DMS79 treated with DMSO at 0.1 percent for 48 hours (cell line): ENCODE results near the gene STX8.

Source experiments
- DNase-seq: peaks from one replicate; lab custom pipeline; 2025; lab: John Stamatoyannopoulos, UW

STX8 gene

DNA sequence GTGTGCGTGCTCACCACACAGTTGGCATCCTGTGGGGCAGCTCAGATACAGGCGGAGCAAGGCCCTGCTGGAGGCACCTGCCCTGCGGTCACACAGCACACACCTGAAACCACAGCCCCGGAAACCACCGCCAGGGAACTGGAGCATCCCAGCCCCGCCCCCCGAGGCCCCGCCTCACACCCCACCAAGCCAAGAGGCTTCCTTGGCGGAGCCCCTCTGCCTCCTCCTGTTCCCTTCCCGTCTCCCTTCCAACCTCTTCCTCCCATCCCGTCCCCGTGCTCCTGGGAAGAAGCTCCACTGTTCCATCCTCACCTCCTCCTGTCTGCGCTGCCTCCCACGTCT, 348.9 kb downstream of the STX8 start:
- no peak for DNase-seq

DNA sequence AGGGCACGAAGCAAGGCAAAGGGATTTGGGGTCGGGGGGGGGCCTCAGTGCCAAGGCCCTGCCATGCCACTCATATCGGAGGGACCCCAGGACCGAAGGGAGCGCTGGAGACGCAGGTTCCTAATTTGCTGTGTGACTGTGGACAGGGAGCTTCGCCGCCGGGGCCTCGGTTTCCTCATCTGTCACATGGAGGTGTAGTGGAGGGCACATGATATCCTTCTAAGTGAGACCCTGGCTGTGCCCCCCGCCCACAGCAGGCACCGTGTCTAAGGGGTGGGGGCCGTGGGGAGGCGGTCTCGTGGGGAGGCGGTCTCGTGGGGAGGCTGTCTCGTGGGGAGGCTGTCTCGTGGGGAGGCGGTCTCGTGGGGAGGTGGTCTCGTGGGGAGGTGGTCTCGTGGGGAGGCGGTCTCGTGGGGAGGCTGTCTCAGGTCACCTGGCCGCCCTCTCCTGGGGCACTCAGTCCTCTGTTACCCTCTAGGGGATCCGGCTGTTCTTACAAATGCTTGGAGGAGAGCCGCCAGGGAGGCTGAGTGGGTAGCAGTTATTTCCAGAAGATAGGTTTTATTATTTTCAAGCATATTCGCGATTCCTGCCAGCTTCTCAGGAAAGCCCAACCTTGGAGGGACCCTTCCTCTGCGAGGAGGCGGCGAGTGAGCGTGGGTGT, 349.4 kb downstream of the STX8 start:
- DNase-seq: no peak

DNA sequence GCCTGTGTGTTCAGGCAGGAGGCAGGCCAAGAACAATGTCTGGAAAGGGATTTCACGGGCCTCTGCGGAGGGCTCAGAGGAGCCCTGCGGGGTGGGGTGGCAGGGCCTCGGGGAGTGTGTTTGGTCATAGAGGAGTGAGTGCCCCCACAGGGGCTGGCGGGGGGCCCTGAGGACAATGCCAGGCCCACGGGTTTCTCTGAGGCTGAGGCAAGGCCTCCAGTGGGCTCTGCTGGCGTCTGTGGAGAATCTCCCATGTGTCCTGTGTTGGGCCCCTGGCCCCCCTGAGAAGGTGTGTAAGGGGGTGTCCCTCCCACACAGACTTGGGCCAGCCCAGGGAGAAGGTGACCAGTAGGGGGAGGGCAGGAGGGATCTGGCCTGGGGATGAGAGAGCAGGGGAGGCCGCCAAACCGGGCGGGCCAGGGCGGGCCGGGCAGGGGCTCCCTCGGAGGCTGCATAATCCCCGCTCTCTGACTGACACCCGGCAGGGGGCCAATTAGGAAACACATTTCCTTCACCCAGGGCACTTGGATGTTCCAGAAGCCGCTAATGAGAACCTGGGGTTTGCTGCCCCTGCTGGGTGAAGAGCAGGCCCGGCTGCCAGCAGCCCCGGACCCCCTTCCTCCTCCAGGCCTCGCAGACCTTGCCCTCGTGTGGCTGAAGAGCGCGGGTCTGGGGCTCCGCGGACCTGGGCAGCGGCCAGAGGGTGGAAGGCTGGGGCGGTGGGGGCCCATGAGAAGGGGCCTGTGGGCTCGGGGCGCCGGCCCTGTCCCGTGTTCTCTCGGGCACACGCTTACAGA, 350.1 kb downstream of the STX8 start:
- no peak for DNase-seq

- DNase-seq: no peak
Observed at GRCh38 chr17:9224485-9224884, 351.1 kb downstream of the STX8 start.

DNA sequence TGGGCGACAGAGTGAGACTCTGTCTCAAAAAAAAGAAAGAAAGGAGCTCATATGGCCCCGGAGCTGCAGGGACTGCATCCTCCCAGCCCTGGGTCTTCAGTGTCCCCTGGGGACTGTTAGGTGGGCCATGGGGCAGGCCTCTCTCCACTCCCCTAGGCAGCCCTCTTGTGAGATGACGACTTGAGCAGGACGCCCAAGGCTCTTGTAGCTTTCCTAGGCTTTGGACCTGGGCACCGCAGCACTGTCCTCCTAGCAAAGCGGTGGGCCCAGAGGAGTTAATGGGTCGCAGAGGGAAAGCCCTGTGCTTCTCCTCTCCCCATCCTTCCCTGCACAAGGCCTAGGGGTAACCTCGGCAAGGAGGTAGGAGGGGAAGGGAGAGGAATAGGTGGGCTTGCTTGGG, 352.1 kb downstream of the STX8 start:
- DNase-seq: no peak

DNA sequence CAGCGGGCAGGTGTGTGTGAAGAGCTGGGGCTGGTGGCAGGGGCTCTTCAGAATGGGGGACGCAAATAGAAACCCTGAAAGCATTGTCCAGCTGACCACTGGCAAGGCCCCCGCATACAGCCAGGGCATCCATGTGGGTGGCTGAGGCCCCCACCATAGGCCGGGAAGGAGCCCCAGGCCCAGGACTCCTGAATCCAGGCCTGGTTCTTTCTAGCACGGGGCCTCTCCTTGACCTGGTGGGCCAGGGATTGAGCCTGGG, 353.8 kb downstream of the STX8 start:
- DNase-seq: no peak

DNA sequence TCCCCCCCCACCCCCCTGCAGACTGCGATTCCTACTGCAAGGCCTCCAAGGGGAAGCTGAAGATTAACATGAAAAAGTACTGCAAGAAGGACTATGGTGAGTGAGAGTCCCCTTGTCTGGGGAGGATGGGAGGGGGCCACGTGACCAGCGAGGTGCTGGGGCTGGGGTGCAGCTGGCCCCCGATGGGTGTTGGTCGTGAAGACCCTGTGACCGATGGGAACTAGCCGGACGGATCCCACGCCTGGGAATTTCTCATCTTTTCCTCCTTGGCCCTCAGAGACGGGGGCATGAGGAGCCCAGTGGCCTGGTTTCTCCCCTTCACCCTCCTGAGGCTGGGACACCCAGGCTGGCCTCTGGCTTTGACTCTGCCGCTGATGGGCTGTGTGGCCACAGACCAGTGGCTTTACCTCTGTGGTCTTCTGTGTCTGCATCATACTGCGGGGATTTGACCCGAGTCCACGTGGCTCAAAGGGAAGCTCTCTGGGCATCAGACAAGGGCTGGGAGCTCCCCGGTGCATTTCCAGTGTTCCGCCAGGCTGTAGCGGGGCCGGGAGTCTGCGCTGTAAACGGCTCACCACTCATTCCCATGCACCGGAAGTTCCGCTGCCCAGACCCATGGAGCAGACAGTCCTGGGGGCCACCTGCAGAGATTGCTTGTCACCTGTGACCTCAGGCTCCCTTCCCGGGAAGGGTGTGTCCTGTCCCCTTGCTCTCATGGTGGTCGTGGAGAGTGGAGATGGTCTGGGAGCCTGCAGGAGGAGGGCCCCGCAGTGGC, 354.3 kb downstream of the STX8 start:
- no peak for DNase-seq

GRCh38 chr17:9220398-9221146, 355.0 kb downstream of the STX8 start:
- DNase-seq: no peak

GRCh38 chr17:9219631-9220397, 355.8 kb downstream of the STX8 start:
- no peak for DNase-seq

- no peak for DNase-seq
Observed at GRCh38 chr17:9218911-9219310, 356.7 kb downstream of the STX8 start.

DNA sequence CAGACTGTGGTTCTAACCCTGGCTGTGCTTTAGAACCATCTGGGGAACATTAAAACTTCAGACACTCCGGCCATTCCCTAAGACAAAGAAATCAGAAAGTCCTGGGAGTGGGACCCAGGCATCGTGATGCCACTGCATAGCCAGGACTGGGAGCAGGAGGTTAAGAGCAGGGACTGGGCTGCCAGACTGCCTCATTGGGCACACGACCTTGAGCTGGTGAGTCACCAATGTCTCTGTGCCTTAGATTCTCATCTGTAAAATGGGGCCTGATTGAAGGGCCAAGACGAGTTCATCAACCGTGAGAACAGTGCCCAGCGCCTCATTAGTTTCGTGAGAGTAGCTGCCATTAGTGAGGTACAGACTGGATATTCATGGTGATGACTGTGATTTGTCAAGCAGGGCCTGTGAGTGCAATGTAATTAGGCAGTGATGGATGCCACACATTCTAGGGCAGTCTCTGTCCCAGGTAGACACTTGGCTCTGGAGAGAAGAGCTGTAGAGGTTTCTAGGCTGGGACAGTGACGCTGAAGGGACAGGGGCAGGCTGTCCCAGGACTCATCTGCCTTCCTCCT, 357.5 kb downstream of the STX8 start:
- no peak for DNase-seq

DNA sequence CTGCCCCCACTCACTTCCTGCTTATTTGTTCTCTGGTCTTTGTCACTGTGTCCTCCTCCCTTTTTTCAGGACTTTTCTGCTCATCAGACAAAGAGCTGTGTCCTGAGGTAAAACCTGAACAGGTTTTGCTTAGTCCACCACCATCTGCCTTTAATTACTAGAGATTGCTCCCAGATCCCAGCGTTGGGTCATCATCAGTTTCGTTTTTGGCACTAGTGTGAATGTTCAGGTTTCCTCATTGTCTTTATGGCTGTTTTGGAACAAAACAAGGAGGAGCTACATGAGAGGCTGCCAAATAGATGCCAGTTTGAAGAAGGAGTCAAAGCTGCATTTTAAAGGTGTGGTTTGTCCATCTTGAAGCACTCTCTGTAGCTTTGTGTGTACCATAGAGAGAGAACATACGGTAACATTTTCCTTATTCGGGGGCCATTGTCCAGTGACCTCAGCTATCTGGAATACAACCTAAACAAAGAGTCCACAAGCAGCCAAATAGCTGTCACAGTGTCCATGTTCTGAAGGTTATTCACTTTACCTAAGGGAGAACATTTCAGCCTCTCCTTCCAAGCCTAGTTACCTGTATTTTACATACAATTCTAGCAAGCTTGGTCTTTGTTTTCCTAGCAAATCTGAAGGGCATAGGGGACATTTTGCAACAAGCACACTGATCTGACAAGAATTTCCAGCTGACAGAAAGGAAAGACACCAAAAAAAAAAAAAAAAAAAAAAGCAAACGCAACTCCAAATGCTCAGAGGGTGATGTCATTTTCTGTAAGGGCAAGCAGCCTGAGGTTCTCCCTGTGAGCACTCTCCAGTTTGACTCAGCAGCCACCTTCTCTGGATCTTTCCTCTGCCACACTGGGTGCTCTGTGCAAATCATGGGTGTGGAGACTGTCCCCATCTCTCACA, 358.2 kb downstream of the STX8 start:
- DNase-seq: no peak

DNA sequence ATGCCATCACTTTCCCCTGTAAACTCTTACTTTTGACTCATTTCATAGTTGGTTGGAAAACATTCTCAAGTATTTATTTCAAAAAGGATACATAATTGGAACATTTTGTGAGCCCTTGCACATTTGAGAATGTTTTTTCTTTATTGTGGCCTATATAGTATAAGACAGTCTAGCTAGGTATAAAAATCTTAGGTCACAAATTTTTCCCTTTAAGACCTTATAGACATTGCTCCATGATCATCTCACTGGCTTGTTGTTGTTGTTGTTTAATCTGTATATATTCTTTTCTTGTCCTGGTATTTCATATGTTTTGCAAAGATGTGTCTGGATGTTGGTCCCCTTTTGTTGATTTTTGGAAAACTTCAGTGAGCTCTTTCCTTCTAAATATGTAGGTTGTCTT, 360.2 kb downstream of the STX8 start:
- no peak for DNase-seq

DNA sequence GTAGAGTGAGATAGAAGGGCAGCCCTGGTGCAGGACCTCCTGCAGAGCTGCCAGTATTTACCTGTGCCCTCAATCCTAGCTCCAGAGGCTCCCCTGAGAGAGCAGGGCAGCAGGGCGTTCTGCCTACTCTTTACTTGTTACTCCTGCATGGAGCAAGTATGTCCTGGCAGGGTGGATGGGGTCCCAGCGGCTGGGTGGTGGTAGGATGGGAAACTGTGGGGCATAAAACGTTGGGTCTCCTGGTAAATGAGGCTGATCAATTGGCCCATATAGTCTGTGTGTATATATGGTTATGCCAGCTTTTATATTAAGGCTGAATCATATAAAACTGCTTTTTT, 362.3 kb downstream of the STX8 start:
- no peak for DNase-seq

- no peak for DNase-seq
Observed at GRCh38 chr17:9212376-9213302, 363.0 kb downstream of the STX8 start.

DNA sequence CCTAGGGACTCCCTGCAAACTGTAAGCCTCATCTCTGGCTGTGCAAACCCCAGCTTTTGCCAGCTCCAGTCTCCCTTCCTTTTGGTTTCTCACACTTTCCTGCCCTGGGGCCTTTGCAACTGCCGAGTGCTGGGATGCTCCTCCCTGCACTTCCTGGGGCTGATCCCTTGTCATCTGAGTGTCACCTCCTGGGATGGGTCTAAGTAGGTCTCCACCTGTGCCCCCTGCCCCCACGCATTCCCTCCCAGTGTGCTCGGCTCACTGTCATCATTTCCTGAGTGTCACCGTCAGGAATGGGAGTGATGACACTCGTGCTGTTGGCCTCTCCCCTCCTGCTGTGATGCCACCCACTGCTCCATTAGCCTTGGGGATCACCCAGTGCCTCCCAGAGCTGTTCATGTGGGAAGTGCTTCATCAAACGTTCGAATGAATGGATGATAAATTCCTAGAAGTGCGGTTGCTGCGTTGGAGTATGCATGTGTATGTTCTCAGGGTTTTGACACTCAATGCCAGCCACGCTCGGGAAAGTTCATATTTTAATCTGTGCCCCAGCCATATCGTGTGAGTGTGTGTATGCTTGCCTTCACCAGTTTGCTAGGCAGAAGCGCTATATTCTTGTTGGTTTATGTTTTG, 364.4 kb downstream of the STX8 start:
- DNase-seq: no peak

- DNase-seq: no peak
Observed at GRCh38 chr17:9209781-9210370, 365.7 kb downstream of the STX8 start.

DNA sequence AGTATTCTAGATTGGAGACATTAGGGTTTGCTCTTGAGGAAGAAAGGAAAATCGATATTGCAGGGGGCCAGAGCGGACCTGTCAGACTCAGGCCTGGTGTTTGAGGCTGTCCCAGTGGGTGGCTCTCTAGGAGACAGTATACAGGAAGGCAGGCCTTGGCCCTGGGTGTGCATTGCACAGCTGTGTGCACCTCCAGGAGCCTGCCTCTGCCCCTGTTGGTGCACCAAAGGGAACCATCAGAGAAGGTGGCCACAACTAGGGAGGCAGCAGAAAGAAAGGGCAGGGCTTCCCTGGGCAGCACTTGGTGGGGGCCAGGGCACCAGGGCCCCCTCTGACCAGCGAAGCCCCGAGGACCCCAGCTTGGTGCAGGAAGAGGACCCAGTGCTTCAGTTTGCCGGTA, 366.3 kb downstream of the STX8 start:
- no peak for DNase-seq
